Small intestine (tissue), 7 donors: Measurements from ENCODE around the gene NOMO2. TPM values are rescaled to one million over a fixed set of nuclear protein-coding genes. Genes with fewer than 3 reads are reported as not detected.
"Not testable (repeated sequence)": the region's sequence is repeated elsewhere in the genome, so short reads cannot be mapped to it uniquely, and the experiment has no call there.

Source experiments
- DNase-seq, 2 donors: peaks; one replicate each; pipeline versions ENCODE4 v3.0.0 to v3.0.0-alpha.2; 2013
- FAIRE-seq: peaks from 2 replicates; lab custom pipeline; 2012; peaks lifted over from hg19 to GRCh38; lab: Jason Lieb, UNC
- H3K27ac ChIP-seq, 3 donors: one replicate each; pipeline ENCODE4 v1.5.1; 2013; ENCODE audit warnings: low read length in 2 of 3, mild to moderate bottlenecking in 2 of 3, control low read depth in 1 of 3, inconsistent platforms in 1 of 3, low read depth in 1 of 3, moderate library complexity in 1 of 3
- H3K27me3 ChIP-seq, 3 donors: one replicate each; pipeline ENCODE4 v1.6.1; 2013; ENCODE audit warnings: low read length in 3 of 3, inconsistent platforms in 1 of 3; ENCODE audit not compliant: control insufficient read depth in 3 of 3, insufficient read depth in 3 of 3
- H3K36me3 ChIP-seq, 3 donors: one replicate each; pipeline ENCODE4 v1.6.1; 2013; ENCODE audit warnings: low read length in 3 of 3, inconsistent platforms in 1 of 3, low read depth in 1 of 3, mild to moderate bottlenecking in 1 of 3, moderate library complexity in 1 of 3; ENCODE audit not compliant: control insufficient read depth in 3 of 3, insufficient read depth in 2 of 3
- H3K4me1 ChIP-seq, 3 donors: one replicate each; pipeline ENCODE4 v1.6.1; 2013; ENCODE audit warnings: low read length in 2 of 3, inconsistent platforms in 1 of 3, low read depth in 1 of 3, mild to moderate bottlenecking in 1 of 3, moderate library complexity in 1 of 3; ENCODE audit not compliant: control insufficient read depth in 3 of 3, insufficient read depth in 2 of 3
- H3K4me3 ChIP-seq, 3 donors: one replicate each; pipeline ENCODE4 v1.5.1; 2013; ENCODE audit warnings: low read length in 3 of 3, control low read depth in 1 of 3, inconsistent platforms in 1 of 3, low read depth in 1 of 3, mild to moderate bottlenecking in 1 of 3, moderate library complexity in 1 of 3
- H3K9me3 ChIP-seq, 2 donors: one replicate each; pipeline ENCODE4 v1.6.1; 2013; ENCODE audit warnings: low read depth in 1 of 2, low read length in 1 of 2; ENCODE audit not compliant: control insufficient read depth in 2 of 2, insufficient read depth in 1 of 2
- WGBS, 3 donors: extraction: QIAGEN DNeasy Blood & Tissue Kit; methylation state at CpG; one replicate each; pipeline ENCODE4 v1.1.7; 2013; 5-methylcytosine and 5-hydroxymethylcytosine counted together
- polyA plus RNA-seq, 4 donors: library from polyadenylated mRNA; stranded (reverse) in 3 of 4; unstranded in 1 of 4; fragments of 200-250 nt in 3 of 4; fragments of 120-200 nt in 1 of 4; gene quantifications; one replicate each; pipeline versions ENCODE4 v1.2.1 to v1.2.3, GENCODE V29; 2013
- donor health status: healthy with polysubstance abuse.
- donor health status: control.
- donor health status: control.
- donor health status: Bipolar disorder and iron deficiency.
- donor health status: healthy.

NOMO2 gene
- polyA plus RNA-seq, 4 donors: 54.6 to 122 (median 74.3) TPM

DNA sequence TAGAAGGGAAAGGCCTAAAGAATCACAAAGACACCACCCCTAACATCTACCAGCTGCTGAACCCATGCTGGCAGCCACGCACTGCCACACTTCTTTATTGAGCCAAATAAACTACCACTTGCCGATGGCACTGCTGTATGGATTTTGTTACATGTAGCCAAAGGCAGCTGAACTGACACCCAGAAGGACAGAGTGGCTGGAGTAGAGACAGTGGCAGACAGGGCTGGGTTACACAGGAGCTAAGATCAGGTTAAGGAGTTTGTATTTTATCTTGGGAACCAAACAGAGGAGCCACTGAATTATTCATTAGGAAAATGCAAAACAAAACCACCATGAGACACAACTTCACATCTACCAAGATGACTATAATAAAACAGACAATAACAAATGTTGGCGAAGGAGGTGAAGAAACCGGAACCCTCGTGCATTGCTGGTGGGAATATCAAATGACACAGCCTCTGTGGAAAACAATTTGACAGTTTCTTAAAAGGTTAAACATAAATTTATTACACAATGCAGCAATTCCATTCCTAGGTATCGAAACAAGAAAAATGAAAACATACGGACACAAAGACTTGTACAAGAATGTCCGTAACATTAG is 35.9 kb downstream of the NOMO2 start:
- H3K9me3 ChIP-seq, H3K4me1 ChIP-seq, H3K27ac ChIP-seq, H3K36me3 ChIP-seq, H3K27me3 ChIP-seq, DNase-seq, H3K4me3 ChIP-seq, FAIRE-seq: not testable (repeated sequence)
- WGBS, 3 donors: 95 to 100% (median 97%) methylated on average over 7 to 8 of the region's 8 CpGs

DNA sequence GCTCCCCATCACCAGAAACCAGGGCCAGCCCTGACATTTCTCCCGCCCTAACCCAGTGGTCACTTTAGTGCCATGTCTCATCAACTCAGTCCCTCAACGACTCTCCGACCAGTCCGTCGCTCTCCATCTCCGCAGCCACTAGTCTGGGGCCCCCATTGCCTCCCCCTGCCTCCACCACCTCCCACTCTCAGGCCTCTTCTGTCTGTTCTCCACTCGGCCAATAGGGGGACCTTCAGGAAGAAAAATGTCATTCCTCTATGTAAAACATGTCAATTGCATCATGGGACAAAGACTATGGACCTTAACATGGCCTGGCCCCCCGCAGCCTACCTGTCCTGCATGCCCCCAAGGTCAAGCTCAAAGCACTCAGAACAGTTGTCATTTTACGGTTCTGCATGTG is 39.3 kb downstream of the NOMO2 start:
- H3K9me3 ChIP-seq, FAIRE-seq: not testable (repeated sequence)

DNA sequence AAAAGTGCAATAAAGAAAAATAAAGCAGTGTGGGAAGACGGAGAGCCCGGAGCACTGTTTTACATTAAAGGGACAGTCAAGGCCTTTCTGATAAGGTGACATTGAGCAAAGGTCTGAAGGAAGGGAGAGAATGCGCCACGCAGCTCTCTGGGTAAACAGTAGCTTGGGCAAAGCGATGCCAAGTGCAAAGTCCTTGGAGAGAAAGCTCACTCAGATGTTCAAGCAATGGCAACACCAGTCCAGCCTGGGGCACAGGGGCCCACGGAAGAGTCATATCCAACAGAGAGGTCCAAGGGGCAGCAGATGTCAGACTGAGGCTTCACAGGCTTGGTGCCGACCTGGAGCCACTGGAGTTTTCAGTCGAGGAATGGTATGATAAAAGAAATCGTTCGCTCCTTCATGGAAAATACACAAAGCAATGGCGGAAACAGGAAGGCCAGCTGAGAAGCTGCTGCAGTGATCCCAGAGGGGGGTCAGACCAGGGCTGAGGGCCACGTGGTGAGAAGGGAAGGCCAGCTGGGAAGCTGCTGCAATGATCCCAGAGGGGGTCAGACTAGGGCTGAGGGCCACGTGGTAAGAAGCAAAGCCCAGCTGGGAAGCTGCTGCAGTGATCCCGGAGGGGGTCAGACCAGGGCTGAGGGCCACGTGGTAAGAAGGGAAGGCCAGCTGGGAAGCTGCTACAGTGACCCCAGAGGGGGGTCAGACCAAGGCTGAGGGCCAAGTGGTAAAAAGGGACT is 40.3 kb downstream of the NOMO2 start:
- not testable (repeated sequence) for H3K27me3 ChIP-seq, DNase-seq, H3K36me3 ChIP-seq, H3K4me3 ChIP-seq, FAIRE-seq, H3K4me1 ChIP-seq, H3K9me3 ChIP-seq, H3K27ac ChIP-seq
- WGBS, 3 donors: no CpG with 5 or more reads among the region's 15 CpGs

More for the DNA sequence above, 39.3 kb downstream of the NOMO2 start:
- not testable (repeated sequence) for H3K27me3 ChIP-seq, H3K27ac ChIP-seq, H3K36me3 ChIP-seq, DNase-seq, H3K4me3 ChIP-seq, H3K4me1 ChIP-seq
- WGBS, 3 donors: no CpG with 5 or more reads among the region's 9 CpGs

DNA sequence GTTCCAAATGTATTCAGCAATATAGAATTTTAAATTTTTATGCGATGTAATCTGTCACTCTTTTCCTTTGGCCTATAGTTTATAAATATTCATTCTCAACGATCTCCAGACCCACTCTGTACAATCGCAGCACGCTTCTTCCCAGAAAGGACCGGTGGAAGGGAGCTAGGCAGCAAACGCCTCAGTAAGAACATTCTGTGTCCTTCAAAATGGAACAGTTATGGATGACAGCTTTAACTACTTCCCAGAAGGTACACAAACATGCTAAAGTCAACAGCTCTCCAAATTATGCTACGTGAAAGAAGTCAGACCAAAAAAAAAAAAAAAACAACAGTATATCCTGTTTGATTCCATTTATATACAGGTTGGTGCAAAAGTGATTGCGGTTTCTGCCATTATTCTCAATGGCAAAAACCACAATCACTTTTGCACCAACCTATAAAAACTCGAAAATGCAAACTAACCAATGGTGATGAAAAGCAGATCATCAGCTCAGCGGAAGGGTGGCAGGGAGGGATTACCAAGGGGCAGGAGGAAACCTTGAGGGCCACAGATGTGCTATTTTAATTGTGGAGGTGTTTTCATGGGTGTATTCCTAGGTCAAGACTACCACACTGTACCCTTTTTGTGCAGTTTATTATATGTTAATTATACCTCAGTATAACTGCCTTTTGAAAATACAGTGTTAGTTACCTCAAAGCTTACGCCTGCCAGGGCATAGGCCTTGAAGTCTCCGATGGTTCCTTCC is 43.2 kb downstream of the NOMO2 start:
- not testable (repeated sequence) for H3K4me3 ChIP-seq, H3K9me3 ChIP-seq, DNase-seq, FAIRE-seq, H3K4me1 ChIP-seq, H3K27me3 ChIP-seq, H3K36me3 ChIP-seq, H3K27ac ChIP-seq
- no CpG with 5 or more reads among the region's 12 CpGs for WGBS, 3 donors

DNA sequence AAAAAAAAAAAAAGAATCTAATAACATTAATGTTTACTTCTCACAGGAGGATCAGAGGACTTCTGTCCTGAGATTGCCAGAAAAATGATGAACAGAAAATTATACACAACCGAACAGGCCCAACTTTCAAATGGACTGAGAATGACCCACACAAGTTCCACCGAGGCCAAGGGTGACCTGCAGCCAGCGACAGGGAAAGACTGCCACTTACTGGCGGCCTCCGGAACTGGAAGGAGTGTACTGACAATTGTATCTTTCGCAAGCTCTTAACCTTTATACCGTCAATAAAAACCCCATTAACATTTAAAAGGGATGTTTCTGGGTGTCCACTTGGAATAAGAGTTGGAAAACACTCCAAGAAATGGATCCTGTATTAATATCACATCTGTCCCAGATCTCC is 63.5 kb downstream of the NOMO2 start:
- H3K27me3 ChIP-seq: not testable (repeated sequence)

DNA sequence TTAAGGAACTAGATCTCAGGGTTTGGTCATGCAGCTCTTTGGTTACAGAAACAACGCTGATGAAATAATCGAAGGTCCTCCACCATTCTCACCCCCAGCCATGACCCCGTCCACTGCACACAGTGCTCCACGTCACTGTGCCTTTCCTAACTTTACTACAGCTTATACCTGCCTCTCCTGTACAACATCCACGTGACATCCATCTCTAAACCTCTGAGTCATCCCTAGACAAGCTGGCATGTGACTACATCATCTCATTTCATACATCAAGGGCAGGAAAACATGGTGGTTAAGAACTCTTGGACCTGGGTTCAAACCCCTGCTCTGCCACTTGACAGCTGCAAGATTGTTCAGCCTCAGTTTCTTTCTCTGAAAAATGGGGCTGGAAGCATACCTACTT is 64.9 kb downstream of the NOMO2 start:
- FAIRE-seq, H3K4me3 ChIP-seq, H3K4me1 ChIP-seq, H3K27ac ChIP-seq, H3K36me3 ChIP-seq, H3K9me3 ChIP-seq, H3K27me3 ChIP-seq, DNase-seq: not testable (repeated sequence)
- WGBS, 3 donors: no CpG with 5 or more reads among the region's 5 CpGs

More for the DNA sequence above, 63.5 kb downstream of the NOMO2 start:
- H3K4me1 ChIP-seq, H3K4me3 ChIP-seq, DNase-seq, H3K9me3 ChIP-seq, FAIRE-seq, H3K36me3 ChIP-seq, H3K27ac ChIP-seq: not testable (repeated sequence)
- WGBS, 3 donors: no CpG with 5 or more reads among the region's 7 CpGs

DNA sequence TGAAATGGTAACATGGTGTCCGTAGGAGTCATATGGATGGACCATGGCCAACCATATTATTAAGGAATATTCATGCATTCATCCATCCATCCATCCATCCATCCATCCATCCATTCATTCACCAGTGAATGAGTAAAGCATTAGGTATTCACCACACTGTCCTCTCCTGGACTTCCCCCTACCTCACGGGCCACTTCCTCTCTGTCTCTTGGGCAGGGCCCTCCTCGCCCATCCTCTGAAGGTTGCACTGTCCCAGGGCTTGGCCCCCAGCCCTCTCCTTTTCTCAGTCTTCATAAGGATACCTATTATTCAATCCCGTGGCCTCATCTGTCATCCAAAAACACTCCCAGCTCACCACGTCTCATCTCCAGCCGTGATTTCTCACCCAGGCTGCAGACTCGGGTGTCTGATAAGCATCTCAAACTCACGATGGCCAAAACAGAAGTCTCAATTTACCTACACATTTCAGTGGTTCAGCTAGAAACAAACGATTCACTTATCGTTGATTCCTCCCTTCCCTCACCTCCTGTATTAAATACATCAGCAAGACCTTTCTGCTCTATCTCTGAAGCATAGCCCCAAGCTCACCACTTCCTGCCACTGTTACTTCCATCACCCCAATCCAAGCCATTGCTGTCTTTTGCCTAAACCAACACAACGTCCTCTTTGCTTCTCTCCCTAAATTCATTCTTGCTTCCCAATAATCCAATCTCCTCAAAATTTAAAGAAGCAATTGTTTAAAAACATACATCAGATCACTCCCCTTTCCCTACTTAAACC is 69.6 kb downstream of the NOMO2 start:
- not testable (repeated sequence) for H3K4me3 ChIP-seq, H3K4me1 ChIP-seq, H3K36me3 ChIP-seq, FAIRE-seq, H3K9me3 ChIP-seq, DNase-seq, H3K27ac ChIP-seq, H3K27me3 ChIP-seq
- no CpG with 5 or more reads among the region's 11 CpGs for WGBS, 3 donors

DNA sequence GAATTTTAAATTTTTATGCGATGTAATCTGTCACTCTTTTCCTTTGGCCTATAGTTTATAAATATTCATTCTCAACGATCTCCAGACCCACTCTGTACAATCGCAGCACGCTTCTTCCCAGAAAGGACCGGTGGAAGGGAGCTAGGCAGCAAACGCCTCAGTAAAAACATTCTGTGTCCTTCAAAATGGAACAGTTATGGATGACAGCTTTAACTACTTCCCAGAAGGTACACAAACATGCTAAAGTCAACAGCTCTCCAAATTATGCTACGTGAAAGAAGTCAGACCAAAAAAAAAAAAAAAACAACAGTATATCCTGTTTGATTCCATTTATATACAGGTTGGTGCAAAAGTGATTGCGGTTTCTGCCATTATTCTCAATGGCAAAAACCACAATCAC is 125.9 kb downstream of the NOMO2 start:
- not testable (repeated sequence) for H3K9me3 ChIP-seq, H3K4me1 ChIP-seq, H3K27ac ChIP-seq, FAIRE-seq, H3K4me3 ChIP-seq, DNase-seq, H3K36me3 ChIP-seq, H3K27me3 ChIP-seq
- WGBS, 3 donors: 65 to 85% (median 81%) methylated on average over 2 to 3 of the region's 8 CpGs
